HCT116 (cell line): ENCODE data around the gene LGALS7.

ENCODE experiments used
- EZH2 ChIP-seq: fragments of 200-600 bp; sonication (generic); IDR thresholded peaks from 2 replicates; pipeline ENCODE4 v1.6.1; 2017; ENCODE audit warnings: antibody characterized with exemption, mixed run types
- SP1 ChIP-seq: IDR thresholded peaks from 2 replicates; pipeline ENCODE4 v1.6.1; 2012; ENCODE audit warnings: low read depth
- ZNF274 ChIP-seq: fragments of 200-500 bp; sonication (Bioruptor generic); IDR thresholded peaks from 2 replicates; pipeline ENCODE4 v1.6.1; 2014; ENCODE audit warnings: mild to moderate bottlenecking, low read depth, low read length, inconsistent platforms
- TF ChIP-seq, protein P1 (sequence below), 3 experiments: fragments of 200-600 bp in 1 of 3; sonication (generic) in 1 of 3; IDR thresholded peaks in 2 of 3; conservative IDR thresholded peaks in 1 of 3; 2 replicates each; pipeline ENCODE4 v1.5.1; 2012 to 2017; ENCODE audit warnings: low read depth in 2 of 3, low read length in 2 of 3, antibody characterized with exemption in 1 of 3, borderline replicate concordance in 1 of 3, control low read depth in 1 of 3, mild to moderate bottlenecking in 1 of 3, mixed read lengths in 1 of 3, mixed run types in 1 of 3, moderate library complexity in 1 of 3; ENCODE audit not compliant: insufficient read depth in 1 of 3
- TF ChIP-seq, protein P2 (sequence below): IDR thresholded peaks from 2 replicates; pipeline ENCODE4 v1.6.1; 2012

DNA sequence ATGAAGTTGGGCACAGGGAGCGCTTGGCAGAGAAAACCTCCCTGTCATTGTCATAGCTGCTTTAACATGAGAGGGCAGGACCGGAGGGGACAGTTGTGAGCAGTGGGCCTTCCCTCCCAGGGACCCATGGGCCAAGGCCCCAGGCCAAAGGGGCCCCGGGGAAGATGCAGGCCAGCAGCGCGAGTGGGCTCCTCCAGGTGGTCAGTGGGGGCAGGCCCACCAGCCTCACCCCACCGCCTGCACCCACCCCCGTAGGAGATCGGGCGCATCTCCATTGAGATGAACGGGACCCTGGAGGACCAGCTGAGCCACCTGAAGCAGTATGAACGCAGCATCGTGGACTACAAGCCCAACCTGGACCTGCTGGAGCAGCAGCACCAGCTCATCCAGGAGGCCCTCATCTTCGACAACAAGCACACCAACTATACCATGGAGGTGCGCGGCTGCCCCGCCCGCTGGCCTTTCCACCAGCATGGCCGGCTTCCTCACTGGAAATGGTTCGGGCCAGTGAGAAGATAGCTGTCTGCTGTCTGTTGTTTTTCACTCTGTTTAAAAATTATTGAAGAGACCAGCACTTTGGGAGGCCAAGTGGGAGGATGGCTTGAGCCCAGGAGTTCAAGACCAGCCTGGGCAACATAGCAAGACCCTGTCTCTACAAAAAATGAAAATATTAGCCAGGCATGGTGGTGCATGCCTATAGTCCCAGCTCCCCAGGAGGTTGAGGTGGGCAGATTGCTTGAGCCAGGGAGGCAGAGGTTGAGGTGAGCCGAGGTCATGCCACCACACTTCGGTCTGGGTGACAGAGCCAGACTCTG is 47.6 kb downstream of the LGALS7 start:
- TF ChIP-seq SP1 (no peak), EZH2 (no peak), ZNF274 (no peak)
- TF ChIP-seq, protein P1, sequence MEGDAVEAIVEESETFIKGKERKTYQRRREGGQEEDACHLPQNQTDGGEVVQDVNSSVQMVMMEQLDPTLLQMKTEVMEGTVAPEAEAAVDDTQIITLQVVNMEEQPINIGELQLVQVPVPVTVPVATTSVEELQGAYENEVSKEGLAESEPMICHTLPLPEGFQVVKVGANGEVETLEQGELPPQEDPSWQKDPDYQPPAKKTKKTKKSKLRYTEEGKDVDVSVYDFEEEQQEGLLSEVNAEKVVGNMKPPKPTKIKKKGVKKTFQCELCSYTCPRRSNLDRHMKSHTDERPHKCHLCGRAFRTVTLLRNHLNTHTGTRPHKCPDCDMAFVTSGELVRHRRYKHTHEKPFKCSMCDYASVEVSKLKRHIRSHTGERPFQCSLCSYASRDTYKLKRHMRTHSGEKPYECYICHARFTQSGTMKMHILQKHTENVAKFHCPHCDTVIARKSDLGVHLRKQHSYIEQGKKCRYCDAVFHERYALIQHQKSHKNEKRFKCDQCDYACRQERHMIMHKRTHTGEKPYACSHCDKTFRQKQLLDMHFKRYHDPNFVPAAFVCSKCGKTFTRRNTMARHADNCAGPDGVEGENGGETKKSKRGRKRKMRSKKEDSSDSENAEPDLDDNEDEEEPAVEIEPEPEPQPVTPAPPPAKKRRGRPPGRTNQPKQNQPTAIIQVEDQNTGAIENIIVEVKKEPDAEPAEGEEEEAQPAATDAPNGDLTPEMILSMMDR (IDR thresholded peaks at IDR 0.05 in 2 of 3, conservative IDR thresholded peaks at IDR 0.05 in 1 of 3; ENCODE audit: borderline replicate concordance in 1 of 3, insufficient read depth in 1 of 3, low read depth in 2 of 3, low read length in 2 of 3), result no peak
- TF ChIP-seq, protein P2, sequence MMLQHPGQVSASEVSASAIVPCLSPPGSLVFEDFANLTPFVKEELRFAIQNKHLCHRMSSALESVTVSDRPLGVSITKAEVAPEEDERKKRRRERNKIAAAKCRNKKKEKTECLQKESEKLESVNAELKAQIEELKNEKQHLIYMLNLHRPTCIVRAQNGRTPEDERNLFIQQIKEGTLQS, result no peak
